Brain microvascular endothelial cell (primary cell): ENCODE data around the gene MGAT5B.

Source experiments
- DNase-seq: peaks from one replicate; pipeline ENCODE4 v3.0.0-alpha.2; 2020
- H3K27ac ChIP-seq: fragments of 250-450 bp; sonication (Bioruptor Pico); 2 replicates; pipeline ENCODE4 v1.5.1; 2020; ENCODE audit warnings: mild to moderate bottlenecking, moderate library complexity
- H3K27me3 ChIP-seq: fragments of 250-450 bp; sonication (Bioruptor Pico); replicated peaks from 2 replicates; pipeline ENCODE4 v1.5.1; 2020; ENCODE audit warnings: mild to moderate bottlenecking
- H3K36me3 ChIP-seq: fragments of 250-450 bp; sonication (Bioruptor Pico); replicated peaks from 2 replicates; pipeline ENCODE4 v1.5.1; 2020; ENCODE audit warnings: mild to moderate bottlenecking
- H3K4me3 ChIP-seq: 2 replicates; pipeline ENCODE4 v1.5.1; 2011; ENCODE audit warnings: low read depth, mild to moderate bottlenecking, control low read depth, low read length, moderate library complexity
- in situ Hi-C: cut with HindIII; loops from 2 replicates; pipeline ENCODE4 v1.10.0; 2017; ENCODE audit warnings: low sequenced_read_pairs, low pct_ligation_motif_present
- TF ChIP-seq, protein P1 (sequence below): IDR thresholded peaks from 2 replicates; pipeline ENCODE4 v1.5.1; 2011; ENCODE audit warnings: low read depth, mild to moderate bottlenecking, moderate library complexity, low read length, control low read depth, inconsistent platforms; ENCODE audit errors: missing control alignments

The MGAT5B gene

DNA sequence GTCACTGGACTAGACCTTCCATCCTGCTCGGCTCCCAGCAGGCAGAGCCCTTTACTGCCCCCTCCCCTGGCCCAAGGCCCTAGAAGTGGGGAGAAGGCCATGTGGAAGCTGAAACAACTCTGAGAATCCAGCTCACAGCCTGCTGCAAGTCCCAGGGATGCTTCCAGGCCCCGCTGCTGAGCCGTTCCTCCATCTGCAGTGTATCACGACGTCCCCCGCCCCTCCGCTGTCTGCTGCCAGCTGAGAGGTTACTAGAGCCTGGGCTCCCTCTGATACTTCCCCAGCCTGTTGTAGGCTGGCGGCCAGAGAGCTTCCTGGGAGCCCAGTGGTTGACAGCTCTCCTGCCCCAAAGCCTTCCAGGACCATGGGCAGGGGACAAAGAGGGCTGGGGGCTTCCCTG is 118.2 kb downstream of the MGAT5B start:
- peaks cover 7% of the 10 kb centered on the region for H3K27me3 ChIP-seq
- no peak overlapping the region for H3K27ac ChIP-seq
- TF ChIP-seq, protein P1, sequence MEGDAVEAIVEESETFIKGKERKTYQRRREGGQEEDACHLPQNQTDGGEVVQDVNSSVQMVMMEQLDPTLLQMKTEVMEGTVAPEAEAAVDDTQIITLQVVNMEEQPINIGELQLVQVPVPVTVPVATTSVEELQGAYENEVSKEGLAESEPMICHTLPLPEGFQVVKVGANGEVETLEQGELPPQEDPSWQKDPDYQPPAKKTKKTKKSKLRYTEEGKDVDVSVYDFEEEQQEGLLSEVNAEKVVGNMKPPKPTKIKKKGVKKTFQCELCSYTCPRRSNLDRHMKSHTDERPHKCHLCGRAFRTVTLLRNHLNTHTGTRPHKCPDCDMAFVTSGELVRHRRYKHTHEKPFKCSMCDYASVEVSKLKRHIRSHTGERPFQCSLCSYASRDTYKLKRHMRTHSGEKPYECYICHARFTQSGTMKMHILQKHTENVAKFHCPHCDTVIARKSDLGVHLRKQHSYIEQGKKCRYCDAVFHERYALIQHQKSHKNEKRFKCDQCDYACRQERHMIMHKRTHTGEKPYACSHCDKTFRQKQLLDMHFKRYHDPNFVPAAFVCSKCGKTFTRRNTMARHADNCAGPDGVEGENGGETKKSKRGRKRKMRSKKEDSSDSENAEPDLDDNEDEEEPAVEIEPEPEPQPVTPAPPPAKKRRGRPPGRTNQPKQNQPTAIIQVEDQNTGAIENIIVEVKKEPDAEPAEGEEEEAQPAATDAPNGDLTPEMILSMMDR, result no peak
- in situ Hi-C loops, result no loop called here
- H3K4me3 ChIP-seq, result no peak overlapping the region
- no peak for DNase-seq
- no peaks in the 10 kb centered on the region for H3K36me3 ChIP-seq

DNA sequence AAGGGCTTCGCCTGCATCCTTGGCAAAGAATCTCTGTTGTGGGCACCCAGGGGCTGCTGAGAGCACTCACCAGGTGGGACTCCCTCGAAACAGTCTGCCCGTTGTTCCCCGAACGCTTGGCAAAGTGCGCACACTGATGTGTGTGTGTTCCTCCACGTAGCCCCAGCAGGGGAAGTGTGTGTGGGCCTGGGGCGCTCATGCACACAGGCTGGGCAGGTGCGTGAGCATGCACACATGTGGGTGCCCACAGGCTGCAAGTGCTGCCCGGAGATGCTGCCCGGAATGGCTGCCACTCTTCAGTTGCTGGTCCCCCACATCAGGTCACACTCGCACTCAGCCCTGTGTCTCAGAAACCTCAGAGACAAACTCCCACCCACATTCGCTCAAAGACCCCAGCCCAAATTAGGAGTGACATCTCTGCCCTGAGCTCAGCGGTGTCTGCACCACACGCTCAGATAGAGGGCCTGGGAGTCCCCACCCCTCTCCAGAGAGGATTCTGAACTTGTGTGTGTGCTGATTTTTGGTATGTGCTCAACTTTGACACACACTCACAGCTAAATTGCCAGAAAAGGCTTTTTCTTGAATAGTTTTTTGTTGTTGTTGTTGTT is 119.4 kb downstream of the MGAT5B start:
- no peak overlapping the region for H3K27ac ChIP-seq
- no peak overlapping the region for H3K4me3 ChIP-seq
- H3K27me3 ChIP-seq, result peaks cover 7% of the 10 kb centered on the region
- no peak for DNase-seq
- in situ Hi-C loops, result no loop called here
- TF ChIP-seq, protein P1, result no peak
- no peaks in the 10 kb centered on the region for H3K36me3 ChIP-seq

DNA sequence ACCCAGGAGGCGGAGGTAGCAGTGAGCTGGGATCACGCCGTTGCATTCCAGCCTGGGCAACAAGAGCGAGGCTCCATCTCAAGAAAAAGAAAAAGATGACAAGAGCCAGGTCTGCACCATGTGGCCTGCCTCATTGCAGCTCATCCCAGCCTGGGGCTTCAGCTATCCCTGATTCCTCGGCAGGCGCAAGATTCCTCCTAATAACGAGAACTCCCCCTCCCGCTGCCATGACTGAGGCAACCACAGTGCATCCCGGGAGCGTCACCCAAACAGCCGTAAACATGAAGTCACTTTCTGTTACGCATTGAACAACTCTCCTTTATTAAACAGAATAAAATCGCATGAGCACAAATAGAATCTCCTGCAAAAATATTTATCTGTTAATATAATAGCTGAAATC is 120.6 kb downstream of the MGAT5B start:
- DNase-seq, result no peak
- Histone ChIP-seq H3K27me3 (peaks cover 9% of the 10 kb centered on the region), H3K4me3 (no peak overlapping the region), H3K27ac (no peak overlapping the region), H3K36me3 (no peaks in the 10 kb centered on the region)
- in situ Hi-C loops, result no loop called here
- TF ChIP-seq, protein P1, result no peak

DNA sequence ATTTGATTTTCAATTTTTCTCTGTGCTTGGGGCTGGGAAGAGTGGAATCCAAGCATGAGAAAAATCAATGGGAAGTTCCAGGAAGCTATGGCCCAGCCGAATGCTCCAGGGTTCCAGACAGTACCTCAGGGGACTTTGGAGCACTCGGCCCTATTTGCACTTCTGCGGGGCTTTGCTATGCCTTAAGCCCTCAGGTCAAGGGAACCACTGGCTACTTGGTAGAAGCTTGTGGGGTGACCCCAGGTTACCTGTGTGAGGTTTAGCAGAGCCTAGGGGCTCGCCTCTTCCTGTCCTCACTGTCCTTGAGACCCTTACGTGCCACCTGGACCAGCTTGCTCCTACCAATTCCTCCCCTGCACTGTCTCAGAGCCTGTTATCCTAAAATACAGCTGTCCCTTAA is 121.3 kb downstream of the MGAT5B start:
- TF ChIP-seq, protein P1, result no peak
- Histone ChIP-seq H3K27me3 (peaks cover 13% of the 10 kb centered on the region), H3K4me3 (no peak overlapping the region), H3K27ac (no peak overlapping the region), H3K36me3 (no peaks in the 10 kb centered on the region)
- DNase-seq, result no peak
- in situ Hi-C loops, result no loop called here

DNA sequence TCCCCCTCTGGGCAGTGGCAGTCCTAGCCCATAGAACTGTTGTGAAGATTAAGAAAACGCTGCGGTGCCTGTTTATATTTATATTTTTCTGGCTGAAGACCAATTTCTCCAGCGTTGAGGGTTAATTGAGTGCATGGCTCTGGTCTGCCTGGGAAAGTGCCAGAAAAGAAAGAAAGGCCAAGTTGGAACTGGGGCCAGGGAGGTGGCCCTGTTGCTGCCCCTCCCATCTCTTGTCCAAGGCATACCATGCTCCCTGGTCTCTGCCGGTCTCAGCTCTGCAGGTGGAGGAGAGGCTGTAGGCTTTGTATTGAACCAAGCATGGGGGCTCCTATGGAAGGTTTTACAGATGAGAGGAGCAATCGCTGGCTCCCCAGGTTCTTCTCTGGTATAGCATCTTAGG is 124.7 kb downstream of the MGAT5B start:
- H3K27me3 ChIP-seq, result peaks cover 13% of the 10 kb centered on the region
- no peak for DNase-seq
- H3K36me3 ChIP-seq, result no peaks in the 10 kb centered on the region
- in situ Hi-C loops, result no loop called here
- no peak overlapping the region for H3K27ac ChIP-seq
- TF ChIP-seq, protein P1, result no peak
- H3K4me3 ChIP-seq, result no peak overlapping the region

DNA sequence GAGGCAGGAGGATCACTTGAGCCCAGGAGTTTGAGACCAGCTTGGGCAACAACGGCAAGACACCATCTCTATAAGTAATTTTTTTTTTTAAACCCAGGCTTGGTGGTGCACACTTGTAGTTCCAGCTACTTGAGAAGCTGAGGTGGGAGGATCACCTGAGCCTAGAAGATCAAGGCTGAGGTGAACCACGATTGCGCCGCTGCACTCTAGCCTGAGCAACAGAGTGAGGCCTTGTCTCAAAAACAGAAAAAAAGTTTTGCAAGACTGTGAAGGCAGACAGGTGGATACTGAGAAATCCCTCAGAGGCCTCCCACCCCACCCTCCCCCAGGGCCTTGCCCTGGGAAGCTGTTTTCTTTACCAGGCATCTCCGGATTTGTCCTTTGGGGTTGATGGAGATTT is 125.4 kb downstream of the MGAT5B start:
- no peak overlapping the region for H3K4me3 ChIP-seq
- H3K27ac ChIP-seq, result no peak overlapping the region
- TF ChIP-seq, protein P1, result no peak
- H3K27me3 ChIP-seq, result peaks cover 13% of the 10 kb centered on the region
- H3K36me3 ChIP-seq, result no peaks in the 10 kb centered on the region
- in situ Hi-C loops, result no loop called here
- no peak for DNase-seq
